ENCODE measurements around the gene PPIE. TPM values are rescaled to one million over a fixed set of nuclear protein-coding genes. Genes with fewer than 3 reads are reported as not detected.

PPIE gene
- total and polyA plus RNA-seq, 2 of the 4 experiments (the other 2 are of a cell fraction): 40.9 to 68.1 TPM

- POLR2A ChIA-PET (ENCODE audit: unreplicated experiment): interaction anchor here (0.6 kb wide), 1 partner anchor 244 kb away, joined by 4 read pairs; no protein-coding TSS in a partner anchor
- no peak overlapping the region for H3K9ac ChIP-seq (ENCODE audit: low read depth, low read length)
- 0% methylated on average over 7 of the region's 28 CpGs; no CpG with 5 or more reads in 1 of the 2 experiments for WGBS, 2 experiments (ENCODE audit: extremely low coverage in 2 of 2, insufficient read length in 1 of 2)
- TF ChIP-seq CEBPB (IDR thresholded peaks at IDR 0.05; ENCODE audit: low read depth, low read length) (no peak), MAZ (IDR thresholded peaks at IDR 0.05; ENCODE audit: borderline replicate concordance, low read depth, low read length) (no peak), RFX5 (IDR thresholded peaks at IDR 0.05; ENCODE audit: low read depth, low read length) (no peak), RCOR1 (IDR thresholded peaks at IDR 0.05; ENCODE audit: insufficient replicate concordance, low read length) (no peak), RAD21 (IDR thresholded peaks at IDR 0.05; ENCODE audit: low read length) (no peak), CHD1 (IDR thresholded peaks at IDR 0.05; ENCODE audit: low read depth, low read length) (no peak), SMC3 (IDR thresholded peaks at IDR 0.05; ENCODE audit: low read depth, low read length) (no peak), USF2 (IDR thresholded peaks at IDR 0.05; ENCODE audit: low read depth, low read length) (no peak), MAFK (IDR thresholded peaks at IDR 0.05; ENCODE audit: low read depth, low read length) (no peak), BHLHE40 (IDR thresholded peaks at IDR 0.05; ENCODE audit: low read depth, low read length) (no peak), FOS (IDR thresholded peaks at IDR 0.05; ENCODE audit: low read depth, low read length) (no peak), NFE2L2 (IDR thresholded peaks at IDR 0.05; ENCODE audit: low read depth, low read length) (no peak), ELK1 (IDR thresholded peaks at IDR 0.05; ENCODE audit: borderline replicate concordance, low read depth, low read length) (no peak), MXI1 (IDR thresholded peaks at IDR 0.05; ENCODE audit: borderline replicate concordance, low read depth, low read length) (no peak)
- no peaks in the 10 kb centered on the region for H3K36me3 ChIP-seq (ENCODE audit: control insufficient read depth, insufficient read depth, low read length)
- BruUV-seq (replicated peaks): no TSS peak
- no peaks in the 10 kb centered on the region for H3K9me1 ChIP-seq (ENCODE audit: insufficient read depth, low read length)
- H2BK15ac ChIP-seq (ENCODE audit: low read depth, low read length): no peak overlapping the region
- H3K9me3 ChIP-seq (ENCODE audit: control insufficient read depth, insufficient read depth, low read length): peaks cover 2% of the 10 kb centered on the region; the same call in 1 of the 2 replicates
- H4K91ac ChIP-seq (ENCODE audit: insufficient read depth, low read depth, low read length): no peak overlapping the region
- no peak overlapping the region for H3K23ac ChIP-seq (ENCODE audit: low read depth, low read length)
- H3K4ac ChIP-seq (ENCODE audit: low read depth, low read length): no peak overlapping the region
- no peak overlapping the region for H2BK20ac ChIP-seq (ENCODE audit: low read depth, low read length)
- no peak for DNase-seq
- no peak overlapping the region for H2BK5ac ChIP-seq (ENCODE audit: low read depth, low read length, poor library complexity, severe bottlenecking)
- no peak overlapping the region for H2AK5ac ChIP-seq (ENCODE audit: low read depth, low read length)
- peaks cover 89% of the 10 kb centered on the region for H3K27me3 ChIP-seq (ENCODE audit: control insufficient read depth, insufficient read depth, low read length)
- H3K56ac ChIP-seq (ENCODE audit: extremely low read depth, insufficient read depth, low read length): no peak overlapping the region
- CTCF ChIA-PET: no interaction called here
- no peak overlapping the region for H3K14ac ChIP-seq (replicated peaks; ENCODE audit: low read depth, low read length)
- H2AFZ ChIP-seq (replicated peaks; ENCODE audit: low read length, poor library complexity): peak overlapping the region; percentile 73
- dilution Hi-C loops (cut with HindIII; ENCODE audit: low sequenced_read_pairs, unreplicated experiment) (no loop called here), intact Hi-C loops (cut with micrococcal nuclease) (no loop called here), in situ Hi-C loops (cut with MboI; ENCODE audit: low sequenced_read_pairs) (no loop called here)
- no peak overlapping the region for H4K8ac ChIP-seq (ENCODE audit: low read depth in 2 of 2, low read length in 2 of 2)
- H4K5ac ChIP-seq (ENCODE audit: low read depth, low read length): no peak overlapping the region
- no peak overlapping the region for H3K18ac ChIP-seq (ENCODE audit: low read depth, low read length)
- no peaks in the 10 kb centered on the region for H3K79me1 ChIP-seq (ENCODE audit: low read depth in 1 of 2, low read length in 2 of 2)
- H2BK120ac ChIP-seq (ENCODE audit: low read depth, low read length): no peak overlapping the region
- H4K20me1 ChIP-seq (ENCODE audit: insufficient read depth, low read length): no peaks in the 10 kb centered on the region; the same call in 1 of the 2 replicates
- H3K27ac ChIP-seq (ENCODE audit: insufficient read depth, low read length): no peak overlapping the region
- no peak overlapping the region for H2AK9ac ChIP-seq (replicated peaks; ENCODE audit: low read depth, low read length, poor library complexity)
- no peak for ATAC-seq (ENCODE audit: low read depth)
- no peak overlapping the region for H3K4me3 ChIP-seq (ENCODE audit: insufficient read depth, low read depth, low read length)
- no peak overlapping the region for H3K4me2 ChIP-seq (ENCODE audit: low read depth, low read length)
- H3K4me1 ChIP-seq (ENCODE audit: control insufficient read depth, insufficient read depth, low read length): no peaks in the 10 kb centered on the region; the same call in 1 of the 2 replicates
Measured at GRCh38 chr1:39690794-39691382, 47.8 kb upstream of the PPIE start.

All from IMR-90 (cell line).